ENCODE data around the gene COP1. TPM values are rescaled to one million over a fixed set of nuclear protein-coding genes. Genes with fewer than 3 reads are reported as not detected.

COP1 gene
- total and polyA plus RNA-seq, 2 of the 4 experiments (the other 2 are of a cell fraction) = 17.8 to 35.0 TPM

- TF ChIP-seq, protein P1, sequence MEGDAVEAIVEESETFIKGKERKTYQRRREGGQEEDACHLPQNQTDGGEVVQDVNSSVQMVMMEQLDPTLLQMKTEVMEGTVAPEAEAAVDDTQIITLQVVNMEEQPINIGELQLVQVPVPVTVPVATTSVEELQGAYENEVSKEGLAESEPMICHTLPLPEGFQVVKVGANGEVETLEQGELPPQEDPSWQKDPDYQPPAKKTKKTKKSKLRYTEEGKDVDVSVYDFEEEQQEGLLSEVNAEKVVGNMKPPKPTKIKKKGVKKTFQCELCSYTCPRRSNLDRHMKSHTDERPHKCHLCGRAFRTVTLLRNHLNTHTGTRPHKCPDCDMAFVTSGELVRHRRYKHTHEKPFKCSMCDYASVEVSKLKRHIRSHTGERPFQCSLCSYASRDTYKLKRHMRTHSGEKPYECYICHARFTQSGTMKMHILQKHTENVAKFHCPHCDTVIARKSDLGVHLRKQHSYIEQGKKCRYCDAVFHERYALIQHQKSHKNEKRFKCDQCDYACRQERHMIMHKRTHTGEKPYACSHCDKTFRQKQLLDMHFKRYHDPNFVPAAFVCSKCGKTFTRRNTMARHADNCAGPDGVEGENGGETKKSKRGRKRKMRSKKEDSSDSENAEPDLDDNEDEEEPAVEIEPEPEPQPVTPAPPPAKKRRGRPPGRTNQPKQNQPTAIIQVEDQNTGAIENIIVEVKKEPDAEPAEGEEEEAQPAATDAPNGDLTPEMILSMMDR (conservative IDR thresholded peaks at IDR 0.05; ENCODE audit: low read depth, low read length) = no peak
Measured at GRCh38 chr1:176149939-176150807, 56.9 kb downstream of the COP1 start (continued).

- Histone ChIP-seq H3K27ac (ENCODE audit: insufficient read depth, low read length) (no peak overlapping the region), H3K9me3 (ENCODE audit: control insufficient read depth, insufficient read depth, low read length) (no peaks in the 10 kb centered on the region), H3K36me3 (ENCODE audit: control insufficient read depth, insufficient read depth, low read length) (peaks cover 2% of the 10 kb centered on the region), H4K8ac (ENCODE audit: low read depth in 2 of 2, low read length in 2 of 2) (no peak overlapping the region), H3K23ac (ENCODE audit: low read depth, low read length) (no peak overlapping the region), H3K4me3 (ENCODE audit: insufficient read depth, low read depth, low read length) (no peak overlapping the region), H3K79me1 (ENCODE audit: low read depth in 1 of 2, low read length in 2 of 2) (peaks cover 16 to 20% of the 10 kb centered on the region in 2 experiments), H3K9ac (ENCODE audit: low read depth, low read length) (no peak overlapping the region), H2BK120ac (ENCODE audit: low read depth, low read length) (no peak overlapping the region), H3K4me1 (ENCODE audit: control insufficient read depth, insufficient read depth, low read length) (no peaks in the 10 kb centered on the region), H3K14ac (replicated peaks; ENCODE audit: low read depth, low read length) (no peak overlapping the region), H3K4me2 (ENCODE audit: low read depth, low read length) (no peak overlapping the region), H2AK5ac (ENCODE audit: low read depth, low read length) (no peak overlapping the region), H3K9me1 (ENCODE audit: insufficient read depth, low read length) (0 out of 2 replicates have a peak, but pooled peaks cover 3% of the 10 kb centered on the region), H2AFZ (replicated peaks; ENCODE audit: low read length, poor library complexity) (no peak overlapping the region), H3K18ac (ENCODE audit: low read depth, low read length) (no peak overlapping the region), H4K20me1 (ENCODE audit: insufficient read depth, low read length) (peaks cover 13% of the 10 kb centered on the region; the same call in 1 of the 2 replicates), H2BK15ac (ENCODE audit: low read depth, low read length) (no peak overlapping the region), H3K4ac (ENCODE audit: low read depth, low read length) (no peak overlapping the region), H4K5ac (ENCODE audit: low read depth, low read length) (no peak overlapping the region), H2BK20ac (ENCODE audit: low read depth, low read length) (no peak overlapping the region), H2AK9ac (replicated peaks; ENCODE audit: low read depth, low read length, poor library complexity) (no peak overlapping the region), H2BK5ac (ENCODE audit: low read depth, low read length, poor library complexity, severe bottlenecking) (no peak overlapping the region), H4K91ac (ENCODE audit: insufficient read depth, low read depth, low read length) (no peak overlapping the region), H3K27me3 (ENCODE audit: control insufficient read depth, insufficient read depth, low read length) (no peaks in the 10 kb centered on the region), H3K56ac (ENCODE audit: extremely low read depth, insufficient read depth, low read length) (no peak overlapping the region)
- ChIA-PET POLR2A (ENCODE audit: unreplicated experiment) (no interaction called here), CTCF (no interaction called here)
- WGBS, 2 experiments (ENCODE audit: extremely low coverage in 2 of 2, insufficient read length in 1 of 2) = no CpG with 5 or more reads among the region's 2 CpGs
- no peak for ATAC-seq (ENCODE audit: low read depth)
- in situ Hi-C loops (cut with MboI; ENCODE audit: low sequenced_read_pairs) (no loop called here), intact Hi-C loops (cut with micrococcal nuclease) (no loop called here), dilution Hi-C loops (cut with HindIII; ENCODE audit: low sequenced_read_pairs, unreplicated experiment) (no loop called here)
- DNase-seq = no peak
- BruUV-seq (replicated peaks) = no TSS peak
- TF ChIP-seq POLR2A (IDR thresholded peaks at IDR 0.05; ENCODE audit: low read depth, low read length) = no peak
- TF ChIP-seq NFE2L2 (IDR thresholded peaks at IDR 0.05; ENCODE audit: low read depth, low read length) = no peak
- TF ChIP-seq RAD21 (IDR thresholded peaks at IDR 0.05; ENCODE audit: low read length) = no peak
- TF ChIP-seq RCOR1 (IDR thresholded peaks at IDR 0.05; ENCODE audit: insufficient replicate concordance, low read length) = no peak
- no peak for TF ChIP-seq MAZ (IDR thresholded peaks at IDR 0.05; ENCODE audit: borderline replicate concordance, low read depth, low read length)
- TF ChIP-seq, protein P2, sequence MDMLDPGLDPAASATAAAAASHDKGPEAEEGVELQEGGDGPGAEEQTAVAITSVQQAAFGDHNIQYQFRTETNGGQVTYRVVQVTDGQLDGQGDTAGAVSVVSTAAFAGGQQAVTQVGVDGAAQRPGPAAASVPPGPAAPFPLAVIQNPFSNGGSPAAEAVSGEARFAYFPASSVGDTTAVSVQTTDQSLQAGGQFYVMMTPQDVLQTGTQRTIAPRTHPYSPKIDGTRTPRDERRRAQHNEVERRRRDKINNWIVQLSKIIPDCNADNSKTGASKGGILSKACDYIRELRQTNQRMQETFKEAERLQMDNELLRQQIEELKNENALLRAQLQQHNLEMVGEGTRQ (IDR thresholded peaks at IDR 0.05; ENCODE audit: low read depth, low read length) = no peak
- no peak for TF ChIP-seq CEBPB (IDR thresholded peaks at IDR 0.05; ENCODE audit: low read depth, low read length)
- TF ChIP-seq MXI1 (IDR thresholded peaks at IDR 0.05; ENCODE audit: borderline replicate concordance, low read depth, low read length) = no peak
- no peak for TF ChIP-seq MAFK (IDR thresholded peaks at IDR 0.05; ENCODE audit: low read depth, low read length)
- TF ChIP-seq BHLHE40 (IDR thresholded peaks at IDR 0.05; ENCODE audit: low read depth, low read length) = no peak
- TF ChIP-seq, protein P1 (conservative IDR thresholded peaks at IDR 0.05; ENCODE audit: low read depth, low read length) = no peak
Measured at GRCh38 chr1:176144526-176144925, 62.6 kb downstream of the COP1 start.

Data from IMR-90 (cell line).